HUES6 (cell line): Measurements from ENCODE around the gene SRR.

Experiments
- H3K27ac ChIP-seq: 2 replicates; pipeline ENCODE4 v1.7.0; 2013; ENCODE audit warnings: low read depth, mild to moderate bottlenecking, low read length, inconsistent platforms
- H3K27me3 ChIP-seq: 2 replicates; pipeline ENCODE4 v1.6.1; 2013; ENCODE audit warnings: low read length; ENCODE audit not compliant: control insufficient read depth, insufficient read depth
- H3K36me3 ChIP-seq: 2 replicates; pipeline ENCODE4 v1.6.1; 2013; ENCODE audit warnings: low read length; ENCODE audit not compliant: control insufficient read depth, insufficient read depth
- H3K4me1 ChIP-seq: 2 replicates; pipeline ENCODE4 v1.6.1; 2013; ENCODE audit warnings: low read length; ENCODE audit not compliant: control insufficient read depth, insufficient read depth
- H3K4me3 ChIP-seq: 2 replicates; pipeline ENCODE4 v1.5.1; 2013; ENCODE audit warnings: low read depth, low read length
- H3K9ac ChIP-seq: one replicate; pipeline ENCODE4 v1.6.1; 2013; ENCODE audit warnings: mild to moderate bottlenecking, low read length
- H3K9me3 ChIP-seq: 2 replicates; pipeline ENCODE4 v1.6.1; 2013; ENCODE audit warnings: low read depth, low read length; ENCODE audit not compliant: control insufficient read depth, insufficient read depth

The SRR gene

GRCh38 chr17:2347805-2348685, 44.3 kb downstream of the SRR start:
- Histone ChIP-seq H3K9me3 (no peaks in the 10 kb centered on the region), H3K27ac (peak overlapping the region; percentile 74), H3K9ac (peak overlapping the region; percentile 61), H3K4me3 (peak overlapping the region; percentile 38), H3K4me1 (peaks cover 16% of the 10 kb centered on the region), H3K27me3 (no peaks in the 10 kb centered on the region), H3K36me3 (peaks cover 10% of the 10 kb centered on the region)

DNA sequence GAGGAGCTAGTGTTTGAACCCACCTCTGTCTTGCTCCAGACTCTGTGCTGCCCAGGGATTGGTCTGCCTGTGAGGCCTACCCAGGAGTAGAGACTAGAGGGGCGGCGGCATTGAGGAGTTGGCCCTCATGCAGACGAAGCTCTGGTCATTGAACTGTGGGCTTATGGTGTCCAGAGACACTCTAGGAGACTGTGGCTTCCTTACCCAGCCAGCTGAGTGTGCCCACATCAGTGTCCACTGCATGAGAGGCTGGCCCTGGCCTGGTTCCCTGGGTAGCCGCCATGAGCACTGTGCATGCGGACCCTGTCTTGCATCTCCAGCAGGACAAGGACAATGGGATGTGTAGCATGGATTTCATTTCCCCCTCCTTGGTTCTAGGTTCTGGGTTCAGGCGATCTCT, 47.5 kb downstream of the SRR start:
- Histone ChIP-seq H3K9me3 (no peaks in the 10 kb centered on the region), H3K27me3 (no peaks in the 10 kb centered on the region), H3K9ac (no peak overlapping the region), H3K36me3 (no peaks in the 10 kb centered on the region), H3K4me1 (peaks cover 16% of the 10 kb centered on the region), H3K4me3 (no peak overlapping the region), H3K27ac (no peak overlapping the region)

- Histone ChIP-seq H3K9ac (no peak overlapping the region), H3K27ac (no peak overlapping the region), H3K9me3 (no peaks in the 10 kb centered on the region), H3K27me3 (no peaks in the 10 kb centered on the region), H3K4me1 (0 out of 2 replicates have a peak, but pooled peaks cover 3% of the 10 kb centered on the region), H3K36me3 (no peaks in the 10 kb centered on the region), H3K4me3 (no peak overlapping the region)
Measured at GRCh38 chr17:2354311-2354710, 50.6 kb downstream of the SRR start.

DNA sequence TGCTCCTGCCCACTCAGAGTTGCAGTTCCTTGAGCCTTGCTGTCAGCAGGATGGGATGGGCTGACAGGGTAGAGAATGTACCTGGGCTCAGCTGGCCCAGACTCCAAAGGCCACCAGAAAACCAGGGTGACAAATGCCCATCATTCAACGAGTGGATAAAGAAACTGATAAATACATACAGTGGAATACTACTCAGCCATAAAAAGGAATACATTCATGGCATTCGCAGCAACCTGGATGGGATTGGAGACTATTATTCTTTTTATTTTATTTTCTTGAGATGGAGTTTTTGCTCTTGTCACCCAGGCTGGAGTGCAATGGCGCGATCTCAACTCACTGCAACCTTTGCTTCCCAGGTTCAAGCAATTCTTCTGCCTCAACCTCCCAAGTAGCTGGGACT, 53.5 kb downstream of the SRR start:
- Histone ChIP-seq H3K27me3 (no peaks in the 10 kb centered on the region), H3K36me3 (0 out of 2 replicates have a peak, but pooled peaks cover 4% of the 10 kb centered on the region), H3K4me1 (0 out of 2 replicates have a peak, but pooled peaks cover 3% of the 10 kb centered on the region), H3K4me3 (no peak overlapping the region), H3K9ac (no peak overlapping the region), H3K27ac (no peak overlapping the region), H3K9me3 (no peaks in the 10 kb centered on the region)

GRCh38 chr17:2357931-2358434, 54.2 kb downstream of the SRR start:
- Histone ChIP-seq H3K4me3 (no peak overlapping the region), H3K36me3 (peaks cover 10% of the 10 kb centered on the region; the same call in 1 of the 2 replicates), H3K4me1 (no peaks in the 10 kb centered on the region), H3K9me3 (no peaks in the 10 kb centered on the region), H3K27me3 (no peaks in the 10 kb centered on the region), H3K27ac (no peak overlapping the region), H3K9ac (no peak overlapping the region)

- Histone ChIP-seq H3K4me1 (no peaks in the 10 kb centered on the region), H3K36me3 (peaks cover 35% of the 10 kb centered on the region), H3K4me3 (no peak overlapping the region), H3K9me3 (no peaks in the 10 kb centered on the region), H3K27ac (no peak overlapping the region), H3K27me3 (no peaks in the 10 kb centered on the region), H3K9ac (no peak overlapping the region)
Measured at GRCh38 chr17:2361010-2361760, 57.4 kb downstream of the SRR start.

- H3K4me1 ChIP-seq: no peaks in the 10 kb centered on the region
- H3K36me3 ChIP-seq: peaks cover 38% of the 10 kb centered on the region
- H3K27me3 ChIP-seq: no peaks in the 10 kb centered on the region
- no peaks in the 10 kb centered on the region for H3K9me3 ChIP-seq
- H3K4me3 ChIP-seq: no peak overlapping the region
- H3K27ac ChIP-seq: no peak overlapping the region
- no peak overlapping the region for H3K9ac ChIP-seq
Measured at GRCh38 chr17:2362016-2362415, 58.3 kb downstream of the SRR start.

- Histone ChIP-seq H3K36me3 (peaks cover 39% of the 10 kb centered on the region), H3K4me1 (no peaks in the 10 kb centered on the region), H3K9me3 (no peaks in the 10 kb centered on the region), H3K9ac (no peak overlapping the region), H3K27me3 (no peaks in the 10 kb centered on the region), H3K4me3 (no peak overlapping the region), H3K27ac (no peak overlapping the region)
Measured at GRCh38 chr17:2362416-2362815, 58.7 kb downstream of the SRR start.

GRCh38 chr17:2362881-2363280, 59.1 kb downstream of the SRR start:
- no peaks in the 10 kb centered on the region for H3K9me3 ChIP-seq
- H3K36me3 ChIP-seq: peaks cover 41% of the 10 kb centered on the region
- no peak overlapping the region for H3K9ac ChIP-seq
- no peak overlapping the region for H3K4me3 ChIP-seq
- no peaks in the 10 kb centered on the region for H3K27me3 ChIP-seq
- H3K27ac ChIP-seq: no peak overlapping the region
- no peaks in the 10 kb centered on the region for H3K4me1 ChIP-seq

- Histone ChIP-seq H3K9me3 (no peaks in the 10 kb centered on the region), H3K36me3 (peaks cover 44% of the 10 kb centered on the region), H3K27ac (no peak overlapping the region), H3K27me3 (no peaks in the 10 kb centered on the region), H3K4me3 (no peak overlapping the region), H3K4me1 (no peaks in the 10 kb centered on the region), H3K9ac (no peak overlapping the region)
Measured at GRCh38 chr17:2363318-2363717, 59.6 kb downstream of the SRR start.
